ENCODE measurements around the gene SLC5A1.

GRCh38 chr22:32031466-32031865 lies 11.6 kb upstream of the SLC5A1 start:
- TF ChIP-seq, protein P1, sequence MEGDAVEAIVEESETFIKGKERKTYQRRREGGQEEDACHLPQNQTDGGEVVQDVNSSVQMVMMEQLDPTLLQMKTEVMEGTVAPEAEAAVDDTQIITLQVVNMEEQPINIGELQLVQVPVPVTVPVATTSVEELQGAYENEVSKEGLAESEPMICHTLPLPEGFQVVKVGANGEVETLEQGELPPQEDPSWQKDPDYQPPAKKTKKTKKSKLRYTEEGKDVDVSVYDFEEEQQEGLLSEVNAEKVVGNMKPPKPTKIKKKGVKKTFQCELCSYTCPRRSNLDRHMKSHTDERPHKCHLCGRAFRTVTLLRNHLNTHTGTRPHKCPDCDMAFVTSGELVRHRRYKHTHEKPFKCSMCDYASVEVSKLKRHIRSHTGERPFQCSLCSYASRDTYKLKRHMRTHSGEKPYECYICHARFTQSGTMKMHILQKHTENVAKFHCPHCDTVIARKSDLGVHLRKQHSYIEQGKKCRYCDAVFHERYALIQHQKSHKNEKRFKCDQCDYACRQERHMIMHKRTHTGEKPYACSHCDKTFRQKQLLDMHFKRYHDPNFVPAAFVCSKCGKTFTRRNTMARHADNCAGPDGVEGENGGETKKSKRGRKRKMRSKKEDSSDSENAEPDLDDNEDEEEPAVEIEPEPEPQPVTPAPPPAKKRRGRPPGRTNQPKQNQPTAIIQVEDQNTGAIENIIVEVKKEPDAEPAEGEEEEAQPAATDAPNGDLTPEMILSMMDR (IDR thresholded peaks at IDR 0.05): no peak
- no peak for TF ChIP-seq POLR2A (IDR thresholded peaks at IDR 0.05)

All from uterus (tissue), 2 donors.